HL-60 (cell line): ENCODE results near the gene CARMIL1.

Source experiments
- DNase-seq, 2 experiments: peaks; one replicate each; pipeline ENCODE4 v3.0.0-alpha.2; 2010 to 2020; ENCODE audit warnings: low read depth in 1 of 2, low spot score in 1 of 2
- H3K27ac ChIP-seq: fragments of 250-450 bp; sonication (Bioruptor Pico); replicated peaks from 2 replicates; pipeline ENCODE4 v1.5.1; 2020; ENCODE audit warnings: mild to moderate bottlenecking, moderate library complexity
- H3K27me3 ChIP-seq: fragments of 250-450 bp; sonication (Bioruptor Pico); 2 replicates; pipeline ENCODE4 v1.5.1; 2021; ENCODE audit warnings: mild to moderate bottlenecking, moderate library complexity; ENCODE audit not compliant: insufficient read depth, poor library complexity, severe bottlenecking
- H3K4me3 ChIP-seq: replicated peaks from 2 replicates; pipeline ENCODE4 v1.5.1; 2011; ENCODE audit warnings: mild to moderate bottlenecking, control low read depth, low read length; ENCODE audit not compliant: insufficient read depth
- CTCF ChIP-seq: IDR thresholded peaks from one replicate; pipeline ENCODE4 v1.5.1; 2011; ENCODE audit warnings: low read length, control low read depth, inconsistent platforms; ENCODE audit not compliant: insufficient read depth
- GABPA ChIP-seq: IDR thresholded peaks from 2 replicates; pipeline ENCODE4 v1.6.1; 2012; ENCODE audit warnings: low read depth
- POLR2AphosphoS5 ChIP-seq: IDR thresholded peaks from 2 replicates; pipeline ENCODE4 v1.6.1; 2012; ENCODE audit warnings: low read depth
- REST ChIP-seq: IDR thresholded peaks from 2 replicates; pipeline ENCODE4 v1.6.1; 2012; ENCODE audit warnings: low read depth; ENCODE audit not compliant: insufficient replicate concordance
- SPI1 ChIP-seq: IDR thresholded peaks from 2 replicates; pipeline ENCODE4 v1.6.1; 2012; ENCODE audit warnings: low read depth, mild to moderate bottlenecking, borderline replicate concordance

CARMIL1 gene

GRCh38 chr6:25332165-25332564 lies 53.0 kb downstream of the CARMIL1 start:
- DNase-seq, result no peak
- Histone ChIP-seq H3K27ac (no peak overlapping the region), H3K4me3 (no peak overlapping the region), H3K27me3 (no peaks in the 10 kb centered on the region)
- TF ChIP-seq SPI1 (no peak), REST (no peak), POLR2AphosphoS5 (no peak)

GRCh38 chr6:25332655-25333071 lies 53.5 kb downstream of the CARMIL1 start:
- H3K4me3 ChIP-seq, result no peak overlapping the region
- no peak for DNase-seq
- no peak overlapping the region for H3K27ac ChIP-seq
- H3K27me3 ChIP-seq, result no peaks in the 10 kb centered on the region
- TF ChIP-seq CTCF (no peak), SPI1 (no peak), GABPA (no peak)

GRCh38 chr6:25333471-25333870 lies 54.3 kb downstream of the CARMIL1 start:
- Histone ChIP-seq H3K4me3 (no peak overlapping the region), H3K27ac (no peak overlapping the region), H3K27me3 (no peaks in the 10 kb centered on the region)
- DNase-seq, result no peak
- no peak for TF ChIP-seq CTCF
- no peak for TF ChIP-seq SPI1
- TF ChIP-seq GABPA, result no peak
- no peak for TF ChIP-seq POLR2AphosphoS5
- no peak for TF ChIP-seq REST

- no peaks in the 10 kb centered on the region for H3K27me3 ChIP-seq
- no peak overlapping the region for H3K4me3 ChIP-seq
- no peak for DNase-seq
- H3K27ac ChIP-seq, result no peak overlapping the region
- TF ChIP-seq SPI1 (no peak), POLR2AphosphoS5 (no peak), REST (no peak), CTCF (no peak), GABPA (no peak)
Observed at GRCh38 chr6:25334793-25335192, 55.6 kb downstream of the CARMIL1 start.
